ENCODE results near the gene HRH3.

HRH3 gene

DNA sequence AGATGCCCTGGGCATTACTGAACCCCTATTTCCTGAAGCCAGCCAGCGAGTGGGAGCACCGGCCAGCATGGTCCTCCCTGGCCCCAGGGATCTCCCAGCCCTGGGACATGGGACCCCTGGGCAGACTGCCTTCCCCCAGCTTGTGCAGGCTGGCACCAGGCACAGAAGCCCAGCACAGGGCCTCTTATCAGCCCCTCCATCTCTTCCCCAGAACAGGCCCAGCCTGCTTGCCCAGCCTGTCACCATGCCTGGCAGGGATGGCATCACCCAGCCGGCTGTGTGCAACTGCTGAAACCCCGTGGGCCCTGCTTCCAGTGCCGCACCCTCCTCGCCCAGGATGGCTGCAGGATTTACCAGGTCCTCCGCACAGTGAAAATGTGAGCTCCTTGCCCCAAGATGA, 12.1 kb upstream of the HRH3 start:
- H3K4me3 ChIP-seq (replicated peaks; ENCODE audit: low read depth, low read length) = no peak overlapping the region
- TF ChIP-seq, protein P1, sequence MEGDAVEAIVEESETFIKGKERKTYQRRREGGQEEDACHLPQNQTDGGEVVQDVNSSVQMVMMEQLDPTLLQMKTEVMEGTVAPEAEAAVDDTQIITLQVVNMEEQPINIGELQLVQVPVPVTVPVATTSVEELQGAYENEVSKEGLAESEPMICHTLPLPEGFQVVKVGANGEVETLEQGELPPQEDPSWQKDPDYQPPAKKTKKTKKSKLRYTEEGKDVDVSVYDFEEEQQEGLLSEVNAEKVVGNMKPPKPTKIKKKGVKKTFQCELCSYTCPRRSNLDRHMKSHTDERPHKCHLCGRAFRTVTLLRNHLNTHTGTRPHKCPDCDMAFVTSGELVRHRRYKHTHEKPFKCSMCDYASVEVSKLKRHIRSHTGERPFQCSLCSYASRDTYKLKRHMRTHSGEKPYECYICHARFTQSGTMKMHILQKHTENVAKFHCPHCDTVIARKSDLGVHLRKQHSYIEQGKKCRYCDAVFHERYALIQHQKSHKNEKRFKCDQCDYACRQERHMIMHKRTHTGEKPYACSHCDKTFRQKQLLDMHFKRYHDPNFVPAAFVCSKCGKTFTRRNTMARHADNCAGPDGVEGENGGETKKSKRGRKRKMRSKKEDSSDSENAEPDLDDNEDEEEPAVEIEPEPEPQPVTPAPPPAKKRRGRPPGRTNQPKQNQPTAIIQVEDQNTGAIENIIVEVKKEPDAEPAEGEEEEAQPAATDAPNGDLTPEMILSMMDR (IDR thresholded peaks at IDR 0.05; ENCODE audit: low read depth, low read length, missing control alignments) = no peak
- no peak for DNase-seq (ENCODE audit: extremely low read depth, low read depth)

DNA sequence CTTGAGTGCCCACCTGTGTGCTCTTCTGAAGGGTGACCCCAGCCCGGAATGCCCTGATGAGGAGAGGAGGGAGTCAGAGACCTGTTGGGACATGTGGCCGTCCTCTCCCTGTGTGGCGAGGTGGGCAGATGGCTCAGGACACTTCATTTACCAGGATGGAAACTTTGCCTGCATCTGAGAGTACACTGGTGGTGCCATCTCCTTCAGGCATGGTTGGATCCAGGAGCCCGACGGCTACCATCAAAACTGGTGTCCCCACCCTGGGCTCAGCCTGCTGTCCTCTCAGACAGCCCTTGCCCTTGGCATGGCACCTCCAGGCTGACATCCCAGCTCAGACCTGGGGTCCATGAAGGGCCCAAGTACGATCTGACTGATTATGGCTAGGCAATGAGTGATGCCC, 11.2 kb upstream of the HRH3 start:
- TF ChIP-seq, protein P1 (IDR thresholded peaks at IDR 0.05; ENCODE audit: low read depth, low read length, missing control alignments) = no peak
- no peak overlapping the region for H3K4me3 ChIP-seq (replicated peaks; ENCODE audit: low read depth, low read length)
- no peak for DNase-seq (ENCODE audit: extremely low read depth, low read depth)

DNA sequence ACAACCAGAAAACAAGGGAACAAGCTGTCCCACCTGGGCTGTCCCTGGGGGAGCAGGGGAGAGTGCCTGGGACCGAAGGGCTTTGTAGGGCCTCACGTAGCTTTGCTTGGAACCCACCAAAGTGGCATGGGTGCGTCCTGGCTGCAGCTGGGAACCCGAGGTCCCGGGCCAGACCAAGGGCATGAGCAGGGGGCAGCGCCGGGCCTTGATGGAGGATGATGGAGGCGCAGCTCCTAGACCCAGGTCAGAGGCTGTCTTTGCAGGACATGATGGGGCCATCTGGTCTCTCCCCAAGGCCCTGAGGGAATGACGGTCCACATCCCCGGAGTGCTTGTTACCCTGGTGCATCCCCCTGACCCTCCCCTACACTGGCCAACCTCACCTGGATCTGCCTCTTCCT, 10.6 kb upstream of the HRH3 start:
- TF ChIP-seq, protein P1 (IDR thresholded peaks at IDR 0.05; ENCODE audit: low read depth, low read length, missing control alignments) = no peak
- H3K4me3 ChIP-seq (replicated peaks; ENCODE audit: low read depth, low read length) = no peak overlapping the region
- no peak for DNase-seq (ENCODE audit: extremely low read depth, low read depth)

DNA sequence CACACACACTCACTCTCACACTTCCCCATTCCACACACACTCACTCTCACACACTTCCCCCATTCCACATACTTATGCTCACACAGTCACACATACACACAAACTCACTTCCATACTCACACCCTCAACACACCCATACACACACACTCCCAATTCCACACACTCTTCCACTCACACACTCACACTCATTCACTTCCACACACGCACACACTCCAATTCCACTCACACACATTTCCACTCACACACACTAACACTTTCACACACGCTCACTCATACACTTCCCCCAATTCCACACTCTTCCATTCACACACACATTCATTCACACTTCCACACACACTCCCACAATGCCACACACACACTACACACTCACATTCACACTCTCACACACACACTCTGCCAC, 10.2 kb upstream of the HRH3 start:
- TF ChIP-seq, protein P1 (IDR thresholded peaks at IDR 0.05; ENCODE audit: low read depth, low read length, missing control alignments) = no peak
- no peak overlapping the region for H3K4me3 ChIP-seq (replicated peaks; ENCODE audit: low read depth, low read length)
- DNase-seq (ENCODE audit: extremely low read depth, low read depth) = no peak

DNA sequence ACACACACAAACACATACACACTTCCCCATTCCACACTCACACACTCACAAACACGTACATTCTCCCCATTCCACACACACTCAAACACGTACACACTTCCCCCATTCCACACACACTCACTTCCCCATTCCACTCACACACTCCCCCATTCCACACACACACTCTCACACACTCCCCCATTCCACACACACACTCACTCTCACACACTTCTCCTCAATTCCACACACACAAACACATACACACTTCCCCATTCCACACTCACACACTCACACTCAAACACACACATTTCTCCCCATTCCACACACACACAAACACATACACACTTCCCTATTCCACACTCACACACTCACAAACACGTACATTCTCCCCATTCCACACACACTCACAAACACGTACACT, 9.6 kb upstream of the HRH3 start:
- no peak for DNase-seq (ENCODE audit: extremely low read depth, low read depth)
- TF ChIP-seq, protein P1 (IDR thresholded peaks at IDR 0.05; ENCODE audit: low read depth, low read length, missing control alignments) = no peak
- H3K4me3 ChIP-seq (replicated peaks; ENCODE audit: low read depth, low read length) = no peak overlapping the region

DNA sequence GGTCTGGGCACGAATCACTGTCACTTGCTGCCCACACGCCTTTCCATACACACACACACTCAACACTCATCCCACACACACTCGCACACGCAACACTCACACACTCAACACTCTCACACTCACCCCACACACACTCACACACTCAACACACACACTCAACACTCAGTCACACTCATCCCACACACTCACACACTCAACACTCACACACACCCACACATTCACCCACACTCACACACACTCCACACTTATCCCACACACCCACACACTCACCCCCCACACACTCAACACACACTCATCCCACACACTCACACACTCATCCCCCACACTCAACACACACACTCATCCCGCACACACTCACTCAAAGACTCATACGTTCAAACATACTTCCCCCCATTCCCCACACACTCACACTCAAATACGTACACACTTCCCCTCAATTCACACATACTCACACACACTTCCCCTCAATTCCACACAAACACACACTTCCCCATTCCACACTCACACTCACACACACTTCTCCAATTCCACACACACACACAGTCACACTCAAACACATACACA, 9.0 kb upstream of the HRH3 start:
- no peak for DNase-seq (ENCODE audit: extremely low read depth, low read depth)
- no peak overlapping the region for H3K4me3 ChIP-seq (replicated peaks; ENCODE audit: low read depth, low read length)
- TF ChIP-seq, protein P1 (IDR thresholded peaks at IDR 0.05; ENCODE audit: low read depth, low read length, missing control alignments) = no peak

Measured in HFF-Myc (cell line).